Measurements from ENCODE around the gene DPP9.
"Not testable (repeated sequence)": the region's sequence is repeated elsewhere in the genome, so short reads cannot be mapped to it uniquely, and the experiment has no call there.

The DPP9 gene

DNA sequence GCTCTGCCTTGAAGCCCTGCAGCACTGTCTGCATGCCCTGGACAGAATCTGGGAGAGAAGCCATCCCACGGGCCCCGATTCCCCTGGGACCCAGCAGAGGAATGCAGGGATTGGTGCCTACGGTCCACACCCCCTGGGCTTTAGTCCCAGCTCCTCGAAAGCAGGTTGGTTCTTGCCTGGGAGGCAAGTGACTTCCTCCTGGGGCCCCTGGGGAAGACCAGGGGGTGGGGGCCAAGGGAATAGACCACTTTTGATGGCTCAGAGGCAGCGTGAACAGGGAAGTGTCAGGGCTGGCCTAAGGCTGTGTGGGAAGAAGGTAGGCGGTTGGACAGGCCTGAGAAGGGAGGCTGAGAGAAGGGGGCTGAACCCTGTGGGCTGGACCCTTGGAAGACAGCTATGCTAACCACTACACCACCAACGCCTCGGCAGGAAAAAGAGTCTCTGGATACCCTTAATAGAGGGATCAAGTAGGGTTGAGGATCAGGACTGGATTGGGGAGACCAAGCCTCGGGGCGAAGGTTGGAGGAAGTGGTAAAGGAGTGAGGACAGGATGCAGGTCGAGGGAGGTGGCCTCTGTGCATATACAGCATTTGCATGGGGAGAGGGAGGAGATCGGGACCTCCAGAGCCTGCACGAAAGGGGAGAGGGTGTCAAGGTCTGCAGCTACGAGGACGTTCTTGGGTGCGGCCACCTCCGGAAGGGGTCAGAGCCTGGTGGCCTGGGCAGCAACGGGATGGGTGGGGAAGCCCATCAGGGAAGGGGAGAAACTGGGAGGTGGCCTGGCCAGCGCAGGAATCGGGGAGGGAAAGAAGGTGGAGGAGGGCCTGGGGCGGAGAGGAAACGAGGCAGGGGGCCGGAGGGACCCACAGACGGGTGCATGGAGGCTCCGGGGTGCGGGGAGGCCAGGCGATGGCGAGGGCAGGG, 709 bp downstream of the DPP9 start:
- H3K27ac Mint-ChIP-seq = peak overlapping the region; percentile 93
- no peak for DNase-seq

DNA sequence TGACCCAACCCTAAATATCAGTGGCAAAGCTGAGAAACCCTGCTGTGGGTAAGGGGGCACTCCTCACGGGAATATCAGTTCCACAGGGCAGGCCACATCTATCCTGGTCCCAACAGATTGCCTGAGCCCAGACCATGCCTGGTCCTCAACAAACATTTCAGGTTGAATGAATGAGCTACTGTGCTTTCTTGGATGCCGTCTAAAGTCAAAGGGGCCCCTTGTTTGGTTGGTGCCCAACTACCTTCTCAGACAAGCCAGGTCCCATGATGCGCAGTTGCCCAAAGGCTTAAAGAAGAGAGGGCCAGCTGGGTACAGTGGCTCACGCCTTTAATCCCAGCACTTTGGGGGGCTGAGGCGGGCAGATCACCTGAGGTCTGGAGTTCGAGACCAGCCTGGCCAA, 2.4 kb downstream of the DPP9 start:
- no peak for DNase-seq
- H3K36me3 Mint-ChIP-seq (ENCODE audit: low read depth) = peaks cover 61% of the 10 kb centered on the region
- H3K9me3 Mint-ChIP-seq = no peaks in the 10 kb centered on the region
- H3K27ac Mint-ChIP-seq = peak overlapping the region; percentile 93
- no peaks in the 10 kb centered on the region for H3K27me3 Mint-ChIP-seq
- peak overlapping the region; percentile 92 for H3K4me3 Mint-ChIP-seq
- H3K4me1 Mint-ChIP-seq (ENCODE audit: low read depth) = peaks cover 38% of the 10 kb centered on the region

More for the DNA sequence above, 709 bp downstream of the DPP9 start:
- Mint-ChIP-seq H3K36me3 (ENCODE audit: low read depth) (peaks cover 44% of the 10 kb centered on the region), H3K27me3 (no peaks in the 10 kb centered on the region), H3K4me3 (peak overlapping the region; percentile 92), H3K9me3 (no peaks in the 10 kb centered on the region), H3K4me1 (ENCODE audit: low read depth) (peaks cover 38% of the 10 kb centered on the region)

DNA sequence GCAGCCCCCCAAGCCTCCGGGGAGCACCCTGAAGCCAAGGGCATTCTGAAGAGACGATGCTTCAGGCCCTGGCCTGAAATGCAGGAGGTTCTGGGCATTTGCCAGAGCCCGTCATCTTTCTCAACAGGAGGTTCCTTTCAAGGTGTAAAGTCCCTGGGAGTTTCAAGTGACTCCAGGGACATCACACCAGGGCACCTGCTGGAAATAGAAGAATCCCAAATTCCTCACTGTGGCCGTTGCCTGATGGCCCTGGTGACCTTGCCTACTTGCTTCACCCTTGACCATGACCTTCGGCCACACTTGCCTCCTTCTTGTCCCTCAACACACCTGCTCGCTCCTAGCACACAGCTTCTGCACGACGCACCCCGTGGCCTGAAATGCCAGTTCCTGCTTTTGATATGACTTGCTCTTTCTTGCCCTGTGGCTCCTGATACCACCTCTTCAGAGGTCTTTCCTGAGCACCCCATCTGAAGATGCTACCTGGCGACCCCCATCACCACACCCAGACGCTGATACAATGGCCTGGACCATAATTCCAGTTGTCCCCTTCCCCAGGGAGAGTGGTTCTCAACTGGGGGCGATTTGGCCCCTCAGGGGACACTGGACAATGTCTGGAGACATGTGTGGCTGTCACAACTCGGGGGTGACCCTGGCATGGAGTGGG, 3.5 kb downstream of the DPP9 start:
- no peaks in the 10 kb centered on the region for H3K27me3 Mint-ChIP-seq
- peaks cover 72% of the 10 kb centered on the region for H3K36me3 Mint-ChIP-seq (ENCODE audit: low read depth)
- no peak overlapping the region for H3K4me3 Mint-ChIP-seq

DNA sequence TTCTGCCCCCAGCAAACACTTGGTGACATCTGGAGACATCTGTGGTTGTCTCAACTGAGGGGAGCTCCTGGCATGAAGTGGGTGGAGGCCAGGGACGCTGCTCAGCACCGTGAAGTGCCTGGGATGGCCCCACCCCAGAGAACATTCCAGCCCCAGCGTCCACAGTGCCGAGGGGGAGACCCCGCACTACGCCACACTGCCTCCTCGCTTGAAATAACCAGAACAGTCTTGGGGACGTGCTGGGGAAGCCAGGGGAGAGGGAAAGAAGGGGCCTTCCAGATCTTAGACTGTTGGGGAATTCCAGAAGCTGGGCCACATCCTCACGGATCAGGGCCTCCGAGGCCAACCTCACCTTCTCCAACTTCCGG, 4.2 kb downstream of the DPP9 start:
- peaks cover 28% of the 10 kb centered on the region for H3K4me1 Mint-ChIP-seq (ENCODE audit: low read depth)
- no peak overlapping the region for H3K27ac Mint-ChIP-seq
- H3K36me3 Mint-ChIP-seq (ENCODE audit: low read depth) = peaks cover 76% of the 10 kb centered on the region
- no peaks in the 10 kb centered on the region for H3K9me3 Mint-ChIP-seq
- no peaks in the 10 kb centered on the region for H3K27me3 Mint-ChIP-seq
- no peak for DNase-seq
- H3K4me3 Mint-ChIP-seq = no peak overlapping the region

More for the DNA sequence above, 3.5 kb downstream of the DPP9 start:
- no peaks in the 10 kb centered on the region for H3K9me3 Mint-ChIP-seq
- no peak for DNase-seq
- H3K4me1 Mint-ChIP-seq (ENCODE audit: low read depth) = peaks cover 34% of the 10 kb centered on the region
- H3K27ac Mint-ChIP-seq = peak overlapping the region; percentile 7

DNA sequence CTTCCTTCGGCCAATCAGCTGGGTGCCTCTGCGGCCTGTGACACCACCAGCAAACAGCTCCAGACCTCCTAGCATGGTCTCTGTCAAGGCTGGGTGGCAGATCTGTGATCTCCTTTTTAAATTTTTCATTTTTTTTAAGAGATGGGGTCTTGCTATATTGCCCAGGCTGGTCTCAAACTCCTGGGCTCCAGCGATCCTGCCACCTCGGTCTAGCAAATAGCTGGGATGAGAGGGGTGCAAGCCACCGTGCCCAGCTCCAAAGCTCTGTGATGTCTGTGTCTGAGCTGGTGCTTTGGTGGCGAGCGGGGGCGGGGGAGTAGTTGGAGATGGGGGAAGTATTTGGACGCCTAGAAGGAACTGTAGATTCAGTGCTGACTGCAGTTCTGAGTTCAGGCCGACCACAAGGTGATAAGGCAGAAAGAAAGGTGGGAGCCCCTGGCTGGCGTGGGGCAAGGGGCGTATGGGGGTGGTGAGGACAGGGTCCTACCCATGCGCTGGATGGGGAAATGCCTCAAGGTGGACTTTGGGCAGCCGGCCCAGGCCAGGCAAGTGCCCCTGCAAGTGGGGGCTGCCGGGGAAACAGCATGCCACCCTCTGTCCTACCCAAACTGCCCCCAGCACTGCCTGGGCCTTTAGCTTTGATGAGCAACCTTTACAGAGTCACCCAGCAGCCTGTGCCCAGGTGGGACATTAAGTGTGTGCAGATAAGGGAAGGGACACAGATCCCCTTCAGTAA, 5.5 kb downstream of the DPP9 start:
- no peak for DNase-seq
- H3K27ac Mint-ChIP-seq = no peak overlapping the region
- no peak overlapping the region for H3K4me3 Mint-ChIP-seq
- H3K9me3 Mint-ChIP-seq = no peaks in the 10 kb centered on the region
- H3K4me1 Mint-ChIP-seq (ENCODE audit: low read depth) = peaks cover 26% of the 10 kb centered on the region
- no peaks in the 10 kb centered on the region for H3K27me3 Mint-ChIP-seq
- peaks cover 84% of the 10 kb centered on the region for H3K36me3 Mint-ChIP-seq (ENCODE audit: low read depth)

DNA sequence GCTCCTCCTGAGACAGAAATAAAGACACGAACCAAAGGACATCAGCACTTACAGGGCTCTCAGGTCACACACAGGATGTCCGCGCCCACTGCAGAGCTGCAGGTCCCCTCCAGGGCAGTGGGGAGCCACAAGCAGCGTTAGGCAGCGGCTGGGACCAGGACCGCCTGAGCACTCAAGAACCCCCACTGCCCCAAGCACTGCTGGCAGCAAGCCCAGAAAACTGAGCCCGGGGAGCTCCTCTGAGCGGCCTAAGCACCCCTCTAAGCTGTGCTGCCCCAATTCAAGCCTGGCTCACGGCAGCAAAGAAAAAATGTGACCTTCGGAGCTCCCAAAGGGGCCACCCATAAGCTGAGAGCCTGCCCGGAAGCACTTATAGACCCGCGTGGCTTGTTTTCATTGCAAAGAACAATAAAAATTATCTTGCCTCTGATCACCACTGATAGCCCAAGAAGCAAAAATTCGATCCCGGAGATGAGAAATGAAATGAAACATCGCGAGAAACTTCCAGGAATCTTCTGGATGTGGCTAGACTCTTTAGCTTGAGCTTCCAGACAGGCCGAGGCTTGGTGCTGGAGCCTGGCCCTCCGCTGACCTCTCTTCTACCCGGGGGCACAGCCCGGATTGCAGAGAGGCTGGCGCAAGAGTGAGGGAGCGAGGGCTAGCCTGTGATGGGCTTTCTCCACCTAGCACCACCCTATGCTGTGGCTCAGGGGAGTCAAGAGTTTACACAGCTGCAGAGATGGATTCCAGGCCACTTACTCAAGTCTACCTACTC, 6.3 kb downstream of the DPP9 start:
- Mint-ChIP-seq H3K36me3 (ENCODE audit: low read depth) (peaks cover 87% of the 10 kb centered on the region), H3K4me3 (no peak overlapping the region), H3K9me3 (no peaks in the 10 kb centered on the region), H3K27ac (no peak overlapping the region), H3K4me1 (ENCODE audit: low read depth) (peaks cover 20% of the 10 kb centered on the region), H3K27me3 (no peaks in the 10 kb centered on the region)
- DNase-seq = no peak

DNA sequence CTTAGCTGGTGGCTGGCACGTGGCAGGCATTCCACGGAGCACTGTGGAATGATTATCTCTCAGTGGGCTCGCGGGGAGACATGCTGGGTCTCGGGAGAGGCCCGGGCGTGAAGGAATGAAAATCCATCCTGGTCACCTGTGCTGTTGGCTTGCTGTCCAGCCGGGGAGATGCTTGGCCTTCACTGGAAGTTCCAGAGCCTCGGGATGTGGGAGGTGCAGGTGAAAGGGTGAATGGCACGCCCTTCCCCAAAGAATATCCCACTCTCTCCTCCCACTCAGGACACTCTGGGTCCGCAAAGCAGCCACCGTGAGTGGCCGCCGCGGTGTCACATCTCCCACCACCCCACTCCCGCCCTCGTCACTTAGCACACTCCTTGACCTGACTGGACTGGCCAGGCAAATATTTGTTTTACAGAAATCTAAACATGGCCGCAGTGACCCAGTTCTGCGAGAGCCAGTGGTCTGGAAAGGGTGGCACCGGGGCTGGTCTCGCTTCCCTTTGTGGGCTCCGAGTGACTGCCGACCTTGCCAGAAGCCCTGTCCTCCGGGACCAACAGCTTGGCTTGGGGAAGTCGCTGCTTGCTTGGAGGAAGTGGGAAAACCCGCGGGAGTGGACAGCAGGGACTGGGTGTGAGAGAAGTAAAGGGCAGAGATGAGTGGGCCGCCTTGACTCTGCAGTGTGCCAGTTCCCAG, 8.0 kb downstream of the DPP9 start:
- no peaks in the 10 kb centered on the region for H3K9me3 Mint-ChIP-seq
- no peak overlapping the region for H3K27ac Mint-ChIP-seq
- no peaks in the 10 kb centered on the region for H3K27me3 Mint-ChIP-seq
- H3K4me1 Mint-ChIP-seq (ENCODE audit: low read depth) = peaks cover 9% of the 10 kb centered on the region
- H3K36me3 Mint-ChIP-seq (ENCODE audit: low read depth) = peaks cover 93% of the 10 kb centered on the region
- H3K4me3 Mint-ChIP-seq = no peak overlapping the region
- no peak for DNase-seq

DNA sequence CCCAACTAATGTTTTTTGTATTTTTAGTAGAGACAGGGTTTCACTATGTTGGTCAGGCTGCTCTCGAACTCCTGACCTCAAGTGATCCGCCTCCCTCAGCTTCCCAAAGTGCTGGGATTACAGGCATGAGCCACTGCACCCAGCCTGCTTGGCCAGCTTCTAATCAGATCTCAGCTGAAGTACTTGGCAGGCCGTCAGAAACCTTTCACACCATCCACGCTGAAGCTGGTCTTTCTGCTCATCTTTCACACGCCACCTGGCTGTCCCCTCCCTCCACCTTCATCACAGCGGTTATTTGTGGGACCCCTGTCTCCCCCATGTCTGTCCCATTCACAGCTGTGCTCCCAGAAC, 8.5 kb downstream of the DPP9 start:
- peaks cover 93% of the 10 kb centered on the region for H3K36me3 Mint-ChIP-seq (ENCODE audit: low read depth)
- not testable (repeated sequence) for H3K27me3 Mint-ChIP-seq; DNase-seq; H3K9me3 Mint-ChIP-seq; H3K27ac Mint-ChIP-seq; H3K4me3 Mint-ChIP-seq; H3K4me1 Mint-ChIP-seq (ENCODE audit: low read depth)

DNA sequence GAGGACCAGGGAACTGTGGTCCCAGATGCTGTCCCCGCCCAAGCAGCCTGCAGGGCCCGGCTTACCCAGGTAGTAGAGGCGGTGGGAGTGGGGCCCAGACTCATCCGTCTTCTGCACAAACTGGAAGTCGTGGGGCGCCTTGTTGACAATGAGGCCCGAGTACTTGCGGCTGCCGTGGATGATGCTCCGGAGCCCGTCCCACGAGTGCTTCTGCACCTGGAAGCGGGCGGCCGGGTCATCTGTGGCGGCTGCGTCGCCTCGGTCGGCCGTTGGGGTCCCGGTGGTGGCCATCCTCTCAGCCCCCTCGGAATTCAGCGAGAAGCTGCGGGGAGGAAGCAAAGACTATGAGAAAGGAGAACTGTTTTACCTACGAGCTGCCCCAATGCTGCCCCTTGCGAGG, 9.6 kb downstream of the DPP9 start:
- Mint-ChIP-seq H3K36me3 (ENCODE audit: low read depth) (peaks cover 94% of the 10 kb centered on the region), H3K4me3 (no peak overlapping the region), H3K9me3 (no peaks in the 10 kb centered on the region), H3K27me3 (no peaks in the 10 kb centered on the region), H3K27ac (peak overlapping the region; percentile 35), H3K4me1 (ENCODE audit: low read depth) (peaks cover 14% of the 10 kb centered on the region)
- DNase-seq = no peak

DNA sequence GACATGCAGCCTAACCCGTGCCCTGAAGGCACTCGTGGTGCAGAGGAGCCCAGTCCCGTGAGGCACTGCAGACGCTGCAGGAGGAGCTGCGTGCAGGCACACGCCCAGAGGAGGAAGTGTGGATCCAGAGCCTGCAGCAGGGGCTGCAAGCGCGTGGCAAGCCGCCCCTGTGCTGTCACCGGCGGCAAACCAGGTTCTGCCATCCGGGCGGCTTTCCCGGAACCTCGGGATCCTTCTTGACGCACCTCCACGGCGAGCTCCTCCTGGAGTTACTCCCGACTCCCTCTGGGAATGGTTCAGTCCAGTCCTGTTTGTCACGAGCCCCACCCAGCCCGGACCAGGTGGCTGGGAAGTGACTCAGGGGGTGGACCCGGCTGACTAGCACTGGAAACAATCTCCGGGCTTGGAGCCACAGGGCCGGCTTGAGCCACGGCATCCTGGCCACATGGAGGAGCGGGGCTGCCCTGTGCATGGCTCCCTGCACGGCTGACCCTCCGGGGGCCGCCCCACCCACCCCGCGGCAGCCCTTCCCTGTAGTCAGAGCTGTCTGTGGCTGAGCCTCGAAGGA, 10.2 kb downstream of the DPP9 start:
- H3K27me3 Mint-ChIP-seq = no peaks in the 10 kb centered on the region
- H3K4me1 Mint-ChIP-seq (ENCODE audit: low read depth) = peaks cover 14% of the 10 kb centered on the region
- H3K9me3 Mint-ChIP-seq = no peaks in the 10 kb centered on the region
- no peak overlapping the region for H3K27ac Mint-ChIP-seq
- DNase-seq = no peak
- H3K4me3 Mint-ChIP-seq = no peak overlapping the region
- H3K36me3 Mint-ChIP-seq (ENCODE audit: low read depth) = peaks cover 93% of the 10 kb centered on the region

DNA sequence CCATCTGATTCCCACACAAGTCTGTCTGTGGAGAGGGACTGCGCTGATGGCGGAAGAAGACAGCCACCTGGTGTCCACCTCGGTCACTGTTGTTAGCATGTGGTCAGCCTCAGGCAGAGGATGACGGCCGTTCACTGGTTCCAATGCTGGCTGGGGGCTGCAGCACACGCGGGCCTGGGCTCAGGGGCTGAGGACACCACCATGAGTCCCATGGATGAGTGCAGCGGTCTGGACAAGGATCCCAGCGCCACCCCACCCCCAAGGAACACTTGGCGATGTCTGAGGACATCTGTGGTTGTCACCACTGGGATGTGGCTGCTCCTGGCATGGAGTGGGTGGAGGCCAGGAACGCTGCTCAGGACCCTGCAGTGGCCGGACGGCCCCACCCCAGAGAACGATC, 10.9 kb downstream of the DPP9 start:
- Mint-ChIP-seq H3K27me3 (no peaks in the 10 kb centered on the region), H3K9me3 (no peaks in the 10 kb centered on the region), H3K4me3 (no peak overlapping the region), H3K27ac (no peak overlapping the region), H3K4me1 (ENCODE audit: low read depth) (peaks cover 14% of the 10 kb centered on the region), H3K36me3 (ENCODE audit: low read depth) (peaks cover 93% of the 10 kb centered on the region)
- DNase-seq = no peak

DNA sequence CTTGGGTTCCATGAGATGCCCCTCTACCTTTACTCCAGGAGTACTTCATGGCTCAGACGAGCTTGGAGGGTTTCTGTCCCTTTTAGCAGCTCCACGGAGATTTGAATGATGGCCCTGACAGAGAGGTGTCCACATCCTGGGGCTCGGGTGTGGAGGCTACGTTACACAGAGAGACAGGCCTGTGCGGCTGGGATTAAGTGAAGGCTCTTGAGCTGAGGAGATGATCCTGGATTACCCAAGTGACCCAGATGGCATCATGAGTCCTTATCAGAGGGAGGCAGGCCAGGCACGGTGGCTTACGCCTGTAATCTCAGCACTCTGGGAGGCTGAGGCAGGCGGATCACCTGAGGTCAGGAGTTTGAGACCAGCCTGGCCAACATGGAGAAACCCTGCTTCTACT, 12.4 kb downstream of the DPP9 start:
- no peak for DNase-seq
- no peaks in the 10 kb centered on the region for H3K9me3 Mint-ChIP-seq
- no peaks in the 10 kb centered on the region for H3K27me3 Mint-ChIP-seq
- peaks cover 87% of the 10 kb centered on the region for H3K36me3 Mint-ChIP-seq (ENCODE audit: low read depth)
- no peak overlapping the region for H3K4me3 Mint-ChIP-seq
- H3K27ac Mint-ChIP-seq = no peak overlapping the region
- peaks cover 14% of the 10 kb centered on the region for H3K4me1 Mint-ChIP-seq (ENCODE audit: low read depth)

DNA sequence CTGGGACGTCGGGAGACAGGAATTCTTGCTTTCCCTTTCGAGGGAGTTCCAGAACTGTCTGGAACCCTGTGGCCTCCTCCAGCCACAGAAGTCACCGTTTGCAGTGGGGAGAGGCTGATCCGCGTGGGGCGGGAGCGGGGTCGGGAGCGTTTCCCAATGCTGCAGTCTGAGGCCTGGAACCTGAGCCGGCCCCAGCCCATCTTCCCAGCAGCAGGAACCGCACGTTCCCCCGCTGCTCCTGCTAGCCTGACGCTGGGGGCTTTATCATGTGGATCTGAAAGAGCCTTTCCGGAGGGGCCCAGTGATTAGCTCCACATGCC, 13.4 kb downstream of the DPP9 start:
- H3K27ac Mint-ChIP-seq = peak overlapping the region; percentile 26
- no peak for DNase-seq
- H3K4me3 Mint-ChIP-seq = no peak overlapping the region
- H3K36me3 Mint-ChIP-seq (ENCODE audit: low read depth) = peaks cover 84% of the 10 kb centered on the region
- no peaks in the 10 kb centered on the region for H3K27me3 Mint-ChIP-seq
- H3K4me1 Mint-ChIP-seq (ENCODE audit: low read depth) = peaks cover 14% of the 10 kb centered on the region
- H3K9me3 Mint-ChIP-seq = no peaks in the 10 kb centered on the region
